Smooth muscle cell of the brain vasculature (primary cell): ENCODE data around the gene HSD17B14.

Experiments
- DNase-seq: peaks from one replicate; pipeline ENCODE4 v3.0.0-alpha.2; 2012; ENCODE audit warnings: low read depth, low spot score

Gene HSD17B14

DNA sequence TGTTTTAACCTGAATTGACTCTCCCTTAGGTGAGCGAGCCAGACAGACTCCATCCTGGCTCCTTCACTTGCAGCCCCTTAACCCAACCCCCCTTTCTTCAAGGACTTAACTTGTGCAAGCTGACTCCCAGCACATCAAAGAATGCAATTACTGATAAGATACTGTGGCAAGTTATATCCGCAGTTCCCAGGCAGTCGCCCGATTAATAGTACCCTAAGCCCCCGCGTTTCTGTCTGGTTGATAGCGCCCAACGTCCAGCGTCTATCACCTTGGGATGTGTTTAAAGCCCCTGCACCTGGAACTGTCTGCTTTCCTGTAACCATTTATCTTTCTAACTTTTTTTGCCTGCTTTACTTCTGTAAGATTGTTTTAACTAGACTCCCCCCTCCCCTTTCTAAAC is 6.2 kb downstream of the HSD17B14 start:
- DNase-seq = no peak

- DNase-seq = no peak
Measured at GRCh38 chr19:48826606-48827020, 9.7 kb downstream of the HSD17B14 start.

- DNase-seq = no peak
Measured at GRCh38 chr19:48822514-48822913, 13.8 kb downstream of the HSD17B14 start.

DNA sequence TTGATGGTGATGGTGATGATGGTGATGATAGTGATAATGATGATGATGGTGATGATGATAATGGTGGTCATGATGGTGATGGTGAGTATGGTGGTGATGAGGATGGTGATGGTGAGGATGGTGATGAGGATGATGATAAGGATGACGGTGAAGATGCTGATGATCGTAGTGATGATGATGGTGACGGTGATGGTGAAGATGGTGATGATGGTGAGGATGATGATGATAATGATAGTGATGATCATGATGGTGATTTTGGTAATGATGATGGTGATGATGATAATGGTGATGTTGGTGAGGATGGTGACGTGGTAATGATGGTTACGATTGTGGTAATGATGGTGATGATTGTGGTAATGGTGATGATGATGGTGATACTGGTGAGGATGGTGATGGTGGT is 14.7 kb downstream of the HSD17B14 start:
- no peak for DNase-seq

GRCh38 chr19:48819366-48819816 is 16.9 kb downstream of the HSD17B14 start:
- DNase-seq = no peak

DNA sequence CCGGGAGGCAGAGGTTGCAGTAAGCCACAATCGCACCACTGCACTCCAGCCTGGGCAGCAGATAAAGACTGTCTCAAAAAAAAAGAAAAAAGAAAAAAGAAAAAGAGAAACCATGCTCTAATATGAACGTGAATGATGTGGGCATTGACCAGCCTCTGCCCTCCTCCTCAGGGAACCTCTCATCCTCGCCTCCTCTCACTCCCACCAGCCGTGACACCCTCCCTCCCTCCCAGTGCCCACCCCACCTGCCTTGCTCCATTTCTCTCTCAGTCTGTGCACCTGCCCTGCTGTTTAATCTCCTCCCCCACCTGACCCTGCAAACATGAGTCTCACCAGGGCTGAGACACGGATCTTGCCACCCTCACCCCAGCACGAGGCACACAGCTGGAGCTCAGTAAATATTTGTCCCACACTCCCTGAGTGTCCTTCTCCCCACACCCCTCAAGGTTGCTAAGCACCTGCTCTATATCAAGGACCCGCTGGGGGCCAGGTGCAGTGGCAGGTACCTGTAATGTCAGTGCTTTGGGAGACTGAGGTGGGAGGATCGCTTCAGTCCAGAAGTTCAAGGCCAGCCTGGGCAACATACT is 18.0 kb downstream of the HSD17B14 start:
- no peak for DNase-seq

- DNase-seq = no peak
Measured at GRCh38 chr19:48817585-48818124, 18.6 kb downstream of the HSD17B14 start.

DNA sequence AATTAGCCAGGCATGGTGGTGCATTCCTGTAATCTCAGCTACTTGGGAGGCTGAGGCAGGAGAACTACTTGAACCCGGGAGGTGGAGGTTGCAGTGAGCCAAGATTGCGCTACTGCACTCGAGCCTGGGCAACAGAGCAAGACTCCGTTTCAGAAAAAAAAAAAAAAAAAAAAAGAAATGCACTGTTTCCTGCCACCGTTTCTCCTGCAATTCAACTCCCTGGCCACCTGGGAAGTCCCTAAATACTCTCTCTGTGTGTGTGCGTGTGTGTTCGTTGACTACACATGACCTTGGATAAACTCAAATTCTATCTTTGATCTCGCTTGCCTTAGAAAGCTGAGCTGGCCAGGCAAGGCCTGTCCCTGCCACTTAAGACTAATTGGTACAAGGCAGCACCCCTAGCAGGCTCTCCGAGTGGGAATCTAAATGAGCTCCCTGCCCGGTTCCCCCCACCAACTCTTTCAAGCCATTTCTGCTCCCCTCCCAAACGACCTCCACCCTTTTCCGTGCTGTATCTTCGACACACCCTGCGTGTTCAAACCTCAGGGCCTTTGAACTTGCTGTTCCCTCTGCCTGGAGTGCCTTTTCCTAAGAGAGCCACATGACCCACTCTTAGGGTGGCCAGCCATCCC is 20.3 kb downstream of the HSD17B14 start:
- no peak for DNase-seq

DNA sequence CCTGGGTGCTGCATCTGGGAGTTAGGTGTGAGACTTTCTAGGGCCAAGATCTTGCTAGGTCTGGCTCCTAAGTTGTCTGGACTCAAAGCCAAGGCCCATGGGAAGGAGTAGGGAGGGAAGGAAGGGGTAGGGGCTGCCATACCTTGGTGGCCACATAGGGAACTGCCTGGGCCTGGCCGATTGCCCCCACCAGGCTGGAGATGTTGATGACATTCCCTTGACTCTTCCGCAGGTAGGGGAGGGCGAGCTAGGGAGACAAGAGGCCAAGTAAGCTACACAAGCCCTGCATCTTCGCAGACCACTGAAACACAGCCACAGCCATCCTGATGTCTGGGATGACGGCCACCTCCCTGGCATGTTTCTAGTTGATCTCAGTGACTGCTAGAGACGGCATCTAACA is 21.4 kb downstream of the HSD17B14 start:
- no peak for DNase-seq

DNA sequence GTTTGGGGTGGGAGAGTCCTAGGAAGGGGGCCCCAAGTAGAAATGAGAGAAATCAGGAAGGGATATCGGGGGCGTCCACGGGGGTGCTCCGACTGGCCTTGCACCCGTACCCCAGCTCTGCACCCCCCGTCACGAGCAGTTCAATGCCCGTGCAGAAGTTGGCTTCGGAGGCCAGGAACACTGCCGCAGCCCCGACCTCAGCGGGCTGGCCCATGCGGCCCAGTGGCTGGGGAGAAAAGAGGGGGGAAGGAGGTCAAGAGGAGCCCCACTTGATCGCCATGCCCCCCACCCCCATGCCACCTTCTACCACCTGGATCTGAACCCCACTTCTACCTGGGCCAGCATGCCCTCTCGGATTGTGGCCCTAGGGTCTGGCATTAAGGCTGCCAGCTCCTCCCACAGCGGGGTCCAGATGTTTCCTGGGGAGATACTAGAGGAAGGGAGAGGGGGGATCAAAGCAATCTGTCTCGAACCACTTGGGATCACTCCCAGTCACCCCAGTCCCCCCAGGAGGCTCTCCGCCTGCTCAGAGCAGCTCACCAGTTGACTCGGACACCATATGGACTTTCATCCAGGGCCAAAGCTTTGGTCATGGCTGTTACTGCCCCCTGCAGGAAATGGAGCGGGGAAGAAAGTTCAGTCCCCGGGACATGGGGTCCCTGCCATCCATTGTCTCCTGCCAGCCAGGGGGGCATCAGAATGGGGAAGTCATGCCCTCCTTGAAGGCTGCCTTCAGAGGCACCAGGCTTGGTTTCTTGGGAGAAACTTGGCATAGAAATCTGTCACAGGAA is 23.0 kb downstream of the HSD17B14 start:
- DNase-seq = no peak

GRCh38 chr19:48812094-48812929 is 24.0 kb downstream of the HSD17B14 start:
- DNase-seq = no peak

DNA sequence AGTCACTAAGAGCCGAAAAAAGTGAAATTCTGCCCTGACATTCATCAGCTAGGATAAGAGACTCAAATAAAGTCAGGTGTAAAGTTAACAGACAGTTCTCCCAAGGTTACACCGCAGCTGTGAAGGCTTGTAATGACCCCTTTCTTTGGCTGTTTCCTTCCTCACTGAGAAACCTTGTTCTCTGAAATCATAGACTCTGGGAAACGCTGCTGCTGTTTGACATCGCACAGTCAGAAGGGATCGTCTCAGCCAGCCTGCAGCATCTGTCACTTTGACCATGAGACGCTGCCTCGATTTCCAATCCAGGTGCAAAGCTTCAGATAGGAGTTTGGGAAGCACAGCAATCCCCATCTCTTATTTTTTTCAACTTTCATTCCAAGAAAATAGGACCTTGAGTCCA is 26.1 kb downstream of the HSD17B14 start:
- DNase-seq = no peak

GRCh38 chr19:48807590-48808308 is 28.5 kb downstream of the HSD17B14 start:
- no peak for DNase-seq

DNA sequence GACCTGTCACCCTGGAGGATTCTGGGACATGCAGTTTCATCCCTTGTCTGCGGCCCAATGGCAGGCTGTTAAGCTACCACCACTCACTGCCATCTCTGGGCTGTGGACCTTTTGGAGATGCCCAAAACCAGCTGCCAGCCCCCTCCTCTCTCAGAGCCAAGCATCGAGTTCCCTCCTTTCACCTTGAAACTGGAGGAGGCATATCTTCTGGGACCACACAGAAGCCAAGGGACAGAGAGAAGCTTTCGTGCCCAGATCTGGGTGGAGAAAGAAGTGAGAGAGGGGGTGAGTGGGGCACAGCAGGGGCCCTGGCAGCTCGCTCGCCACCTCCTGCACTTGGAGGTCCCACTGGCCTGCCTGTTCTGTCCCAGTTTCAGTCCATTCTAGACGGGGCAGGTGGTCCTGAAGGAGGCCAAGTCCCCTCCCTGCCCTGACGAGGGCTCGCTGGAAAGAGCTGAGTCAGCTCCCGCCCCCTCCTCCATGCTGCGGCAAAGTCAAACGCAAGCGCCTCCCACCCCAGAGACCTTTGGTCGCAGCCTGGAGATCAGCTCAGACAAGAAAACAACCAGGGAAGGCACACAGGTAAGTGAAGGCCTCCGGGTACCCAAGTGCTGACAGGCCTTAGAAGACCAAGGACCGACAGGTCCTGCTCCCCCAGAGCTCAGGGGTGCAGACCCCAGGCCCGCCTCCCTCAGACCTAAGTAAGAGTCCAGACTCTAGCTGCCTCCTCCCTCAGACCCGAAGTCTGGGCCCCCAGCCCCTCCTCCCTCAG is 29.3 kb downstream of the HSD17B14 start:
- no peak for DNase-seq

DNA sequence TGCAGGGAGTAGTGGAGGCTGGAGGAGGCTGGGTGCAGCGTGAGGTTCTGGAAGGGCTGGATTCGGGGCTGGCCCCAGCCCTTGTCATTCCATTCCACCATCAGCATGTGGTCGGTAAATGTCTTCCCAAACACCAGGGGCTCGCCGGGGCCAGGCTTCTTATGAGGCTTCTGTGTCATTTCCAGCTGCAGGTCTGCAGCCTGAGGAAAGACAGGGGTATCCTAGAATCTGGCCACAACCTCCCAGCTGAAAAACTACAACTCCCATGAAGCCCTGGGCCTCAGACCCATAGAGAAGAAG is 29.8 kb downstream of the HSD17B14 start:
- DNase-seq = no peak

DNA sequence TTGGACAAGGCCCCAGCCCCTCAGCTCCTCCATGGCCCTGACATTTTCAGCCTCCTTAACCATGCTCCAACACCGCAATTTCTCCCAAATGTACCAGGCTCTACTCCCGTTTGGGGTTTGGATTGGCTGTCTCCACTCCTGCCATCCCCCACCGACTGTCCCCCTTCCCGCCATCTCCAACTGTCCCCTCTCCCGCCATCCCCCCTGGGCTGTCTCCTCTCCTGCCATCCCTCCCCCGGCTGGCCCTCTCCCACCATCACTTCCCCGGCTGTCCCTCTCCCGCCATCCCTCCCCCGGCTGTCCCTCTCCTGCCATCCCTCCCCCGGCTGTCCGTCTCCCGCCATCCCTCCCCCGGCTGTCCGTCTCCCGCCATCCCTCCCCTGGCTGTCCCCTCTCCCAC is 30.8 kb downstream of the HSD17B14 start:
- DNase-seq = no peak

DNA sequence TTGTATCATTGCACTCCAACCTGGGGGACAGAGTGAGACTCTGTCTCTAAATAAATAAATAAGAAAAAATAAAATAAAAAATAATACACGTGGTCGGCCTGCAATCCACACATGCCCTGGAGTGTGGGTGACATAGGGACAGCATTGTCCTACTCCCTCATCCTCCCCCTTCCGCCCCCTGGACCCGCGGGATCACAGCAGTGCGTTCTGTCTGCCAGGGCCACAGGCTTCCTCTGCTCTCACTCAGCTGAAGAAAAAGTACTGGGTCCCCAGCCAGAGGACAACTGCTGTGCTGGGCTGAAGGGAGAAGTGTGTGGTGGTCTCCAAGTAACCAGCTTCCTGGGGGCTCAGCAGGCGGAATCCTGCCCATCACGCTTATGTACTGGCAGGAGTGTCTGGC is 31.8 kb downstream of the HSD17B14 start:
- no peak for DNase-seq

GRCh38 chr19:48802623-48803022 is 33.7 kb downstream of the HSD17B14 start:
- no peak for DNase-seq

GRCh38 chr19:48799358-48800300 is 36.7 kb downstream of the HSD17B14 start:
- DNase-seq = no peak
